ENCODE measurements around the gene FARP2.

The FARP2 gene

GRCh38 chr2:241481687-241482086, 125.6 kb downstream of the FARP2 start:
- Histone ChIP-seq H3K36me3 (ENCODE audit: control insufficient read depth, insufficient read depth, low read length) (no peaks in the 10 kb centered on the region), H3K4me1 (no peaks in the 10 kb centered on the region), H3K79me2 (no peaks in the 10 kb centered on the region), H3K9me3 (ENCODE audit: control insufficient read depth, low read length) (no peaks in the 10 kb centered on the region), H3K4me2 (ENCODE audit: low read length) (no peak overlapping the region), H3K4me3 (ENCODE audit: low read depth, low read length) (no peak overlapping the region), H3K27me3 (ENCODE audit: control insufficient read depth, insufficient read depth, low read length) (no peaks in the 10 kb centered on the region), H3K27ac (no peak overlapping the region), H3K9ac (no peak overlapping the region), H2AFZ (no peak overlapping the region)
- no peak for TF ChIP-seq CTCF (IDR thresholded peaks at IDR 0.05)

GRCh38 chr2:241482126-241482955, 126.3 kb downstream of the FARP2 start:
- Histone ChIP-seq H3K9me3 (ENCODE audit: control insufficient read depth, low read length) (no peaks in the 10 kb centered on the region), H3K36me3 (ENCODE audit: control insufficient read depth, insufficient read depth, low read length) (no peaks in the 10 kb centered on the region), H3K27ac (no peak overlapping the region), H2AFZ (no peak overlapping the region), H3K4me3 (ENCODE audit: low read depth, low read length) (no peak overlapping the region), H3K4me1 (no peaks in the 10 kb centered on the region), H3K27me3 (ENCODE audit: control insufficient read depth, insufficient read depth, low read length) (no peaks in the 10 kb centered on the region), H3K4me2 (ENCODE audit: low read length) (no peak overlapping the region), H3K9ac (no peak overlapping the region), H3K79me2 (no peaks in the 10 kb centered on the region)
- no peak for TF ChIP-seq CTCF (IDR thresholded peaks at IDR 0.05)

GRCh38 chr2:241483305-241483704, 127.2 kb downstream of the FARP2 start:
- TF ChIP-seq CTCF (IDR thresholded peaks at IDR 0.05) = no peak
- H3K4me3 ChIP-seq (ENCODE audit: low read depth, low read length) = no peak overlapping the region
- H3K4me1 ChIP-seq = no peaks in the 10 kb centered on the region
- H3K4me2 ChIP-seq (ENCODE audit: low read length) = no peak overlapping the region
- no peak overlapping the region for H3K27ac ChIP-seq
- no peaks in the 10 kb centered on the region for H3K79me2 ChIP-seq
- no peaks in the 10 kb centered on the region for H3K9me3 ChIP-seq (ENCODE audit: control insufficient read depth, low read length)
- H3K36me3 ChIP-seq (ENCODE audit: control insufficient read depth, insufficient read depth, low read length) = no peaks in the 10 kb centered on the region
- no peak overlapping the region for H2AFZ ChIP-seq
- H3K27me3 ChIP-seq (ENCODE audit: control insufficient read depth, insufficient read depth, low read length) = no peaks in the 10 kb centered on the region
- no peak overlapping the region for H3K9ac ChIP-seq

- no peak overlapping the region for H3K4me3 ChIP-seq (ENCODE audit: low read depth, low read length)
- H3K4me2 ChIP-seq (ENCODE audit: low read length) = no peak overlapping the region
- TF ChIP-seq CTCF (IDR thresholded peaks at IDR 0.05) = no peak
- H3K9me3 ChIP-seq (ENCODE audit: control insufficient read depth, low read length) = no peaks in the 10 kb centered on the region
- H3K27me3 ChIP-seq (ENCODE audit: control insufficient read depth, insufficient read depth, low read length) = no peaks in the 10 kb centered on the region
- H2AFZ ChIP-seq = no peak overlapping the region
- H3K4me1 ChIP-seq = peaks cover 8% of the 10 kb centered on the region
- no peak overlapping the region for H3K27ac ChIP-seq
- no peak overlapping the region for H3K9ac ChIP-seq
- H3K36me3 ChIP-seq (ENCODE audit: control insufficient read depth, insufficient read depth, low read length) = no peaks in the 10 kb centered on the region
- no peaks in the 10 kb centered on the region for H3K79me2 ChIP-seq
These were observed 129.3 kb downstream of the FARP2 start for GRCh38 chr2:241485172-241485911.

All from parathyroid adenoma (tissue), 2 donors.